HG03064 (cell line): ENCODE data around the gene CREB3L1.

Source experiments
- ATAC-seq: cut with Tn5 transposase; IDR thresholded peaks from one replicate; pipeline ENCODE4 v1.9.1; 2021; ENCODE audit warnings: low read depth; ENCODE audit not compliant: unreplicated experiment

CREB3L1 gene, protein sequence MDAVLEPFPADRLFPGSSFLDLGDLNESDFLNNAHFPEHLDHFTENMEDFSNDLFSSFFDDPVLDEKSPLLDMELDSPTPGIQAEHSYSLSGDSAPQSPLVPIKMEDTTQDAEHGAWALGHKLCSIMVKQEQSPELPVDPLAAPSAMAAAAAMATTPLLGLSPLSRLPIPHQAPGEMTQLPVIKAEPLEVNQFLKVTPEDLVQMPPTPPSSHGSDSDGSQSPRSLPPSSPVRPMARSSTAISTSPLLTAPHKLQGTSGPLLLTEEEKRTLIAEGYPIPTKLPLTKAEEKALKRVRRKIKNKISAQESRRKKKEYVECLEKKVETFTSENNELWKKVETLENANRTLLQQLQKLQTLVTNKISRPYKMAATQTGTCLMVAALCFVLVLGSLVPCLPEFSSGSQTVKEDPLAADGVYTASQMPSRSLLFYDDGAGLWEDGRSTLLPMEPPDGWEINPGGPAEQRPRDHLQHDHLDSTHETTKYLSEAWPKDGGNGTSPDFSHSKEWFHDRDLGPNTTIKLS

GRCh38 chr11:46277622-46278386 is at the start of gene CREB3L1:
CREB3L1 (plus strand) TSS chr11:46277662; CDS start chr11:46278112, 450 bp downstream.
- no peak for ATAC-seq

- ATAC-seq, result no peak
These were observed 48.2 kb upstream of the CREB3L1 start for GRCh38 chr11:46229230-46229629.

GRCh38 chr11:46234311-46234710 is 43.2 kb upstream of the CREB3L1 start:
- no peak for ATAC-seq

GRCh38 chr11:46235777-46236688 is 41.4 kb upstream of the CREB3L1 start:
- ATAC-seq, result no peak

GRCh38 chr11:46236918-46237247 is 40.6 kb upstream of the CREB3L1 start:
- no peak for ATAC-seq

- ATAC-seq, result no peak
These were observed 40.0 kb upstream of the CREB3L1 start for GRCh38 chr11:46237248-46238077.

GRCh38 chr11:46238078-46238966 is 39.1 kb upstream of the CREB3L1 start:
- ATAC-seq, result no peak

DNA sequence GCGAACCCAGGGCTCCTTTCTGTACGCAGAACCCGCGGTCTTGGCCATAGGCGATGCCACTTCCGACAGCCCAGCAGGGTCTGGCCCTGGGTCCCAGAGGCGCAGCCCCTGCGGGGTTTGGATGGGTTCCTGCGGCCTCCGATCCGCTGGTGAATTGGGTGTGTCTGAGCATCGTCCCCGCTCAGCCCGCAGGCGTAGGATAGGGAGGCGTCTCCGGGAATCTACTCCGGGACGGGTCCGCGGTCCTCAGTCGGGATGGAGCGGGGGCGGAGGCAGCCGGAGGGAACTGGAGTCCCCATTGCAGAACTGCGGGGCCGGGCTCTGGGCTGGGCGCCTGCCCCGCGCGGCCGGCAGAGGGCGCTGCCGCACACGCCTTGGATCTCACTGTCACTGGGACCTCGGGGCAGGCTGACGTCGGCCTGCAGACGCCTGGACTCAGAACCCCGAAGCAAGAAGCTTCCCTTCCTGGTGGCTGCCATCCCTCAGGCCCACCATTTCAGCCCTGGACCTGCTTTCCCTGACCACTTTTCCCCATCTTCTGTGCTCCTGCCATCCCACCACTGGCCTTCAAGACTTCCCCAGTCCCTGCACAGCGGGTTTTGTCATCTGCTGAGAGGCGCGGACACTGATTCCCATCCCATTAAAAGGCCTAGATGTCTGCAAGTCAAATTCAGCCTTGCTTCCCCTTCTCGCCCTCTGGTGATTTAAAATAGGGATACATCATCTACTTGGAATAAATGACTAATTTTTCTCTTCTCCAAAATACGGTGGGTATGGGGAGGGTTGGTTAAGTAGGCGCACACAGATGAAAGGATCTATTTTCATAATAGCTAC is 38.3 kb upstream of the CREB3L1 start:
- peak; percentile 60 for ATAC-seq

DNA sequence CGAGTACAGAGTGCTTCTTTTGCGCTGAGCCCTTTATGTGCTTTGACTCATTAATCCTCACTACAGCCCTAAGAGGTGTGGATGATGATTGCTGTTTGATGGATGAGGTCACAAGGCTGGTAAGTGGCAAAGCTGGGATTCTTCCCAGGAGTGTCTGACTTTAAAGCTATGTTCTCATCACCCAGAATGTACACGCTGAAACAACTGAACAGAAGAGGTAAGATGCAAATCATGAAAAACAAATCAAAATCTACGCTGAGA is 37.7 kb upstream of the CREB3L1 start:
- ATAC-seq, result no peak

DNA sequence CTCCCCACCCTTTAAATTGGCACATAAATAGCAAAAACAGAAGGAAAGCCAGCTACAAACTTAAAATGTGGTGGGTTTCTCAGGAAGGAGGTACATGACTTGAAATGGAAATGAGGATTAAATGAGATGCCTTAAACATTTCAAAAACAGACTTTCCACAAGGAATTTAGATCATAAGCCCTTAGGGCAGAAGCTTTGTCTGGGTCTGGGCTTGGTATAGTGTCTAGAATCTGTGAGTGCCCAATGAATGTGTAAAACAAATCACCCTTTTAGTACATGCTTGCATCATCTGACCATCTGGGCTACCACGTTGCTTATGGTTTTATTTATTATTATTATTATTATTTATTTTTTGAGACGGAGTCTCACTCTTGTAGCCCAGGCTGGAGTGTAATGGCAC is 37.1 kb upstream of the CREB3L1 start:
- no peak for ATAC-seq

DNA sequence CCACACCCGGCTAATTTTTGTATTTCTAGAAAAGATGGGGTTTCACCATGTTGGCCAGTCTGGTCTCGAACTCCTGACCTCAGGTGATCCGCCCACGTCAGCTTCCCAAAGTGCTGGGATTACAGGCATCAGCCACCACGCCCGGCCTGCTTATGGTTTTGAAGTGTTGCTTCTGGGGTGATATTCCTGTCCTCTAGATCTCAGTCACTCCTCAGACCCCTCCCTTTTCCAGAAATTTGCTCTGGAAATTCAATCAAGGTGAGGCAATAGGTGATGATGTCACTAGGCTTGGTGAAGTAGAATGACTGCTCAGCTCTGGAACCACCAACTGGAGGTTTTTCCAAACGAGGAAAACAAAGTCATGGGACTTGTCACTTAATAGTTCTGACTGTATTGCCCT is 36.6 kb upstream of the CREB3L1 start:
- ATAC-seq, result no peak

- ATAC-seq, result no peak
These were observed 35.2 kb upstream of the CREB3L1 start for GRCh38 chr11:46242041-46242951.

GRCh38 chr11:46242952-46243795 is 34.3 kb upstream of the CREB3L1 start:
- ATAC-seq, result peak; percentile 61

DNA sequence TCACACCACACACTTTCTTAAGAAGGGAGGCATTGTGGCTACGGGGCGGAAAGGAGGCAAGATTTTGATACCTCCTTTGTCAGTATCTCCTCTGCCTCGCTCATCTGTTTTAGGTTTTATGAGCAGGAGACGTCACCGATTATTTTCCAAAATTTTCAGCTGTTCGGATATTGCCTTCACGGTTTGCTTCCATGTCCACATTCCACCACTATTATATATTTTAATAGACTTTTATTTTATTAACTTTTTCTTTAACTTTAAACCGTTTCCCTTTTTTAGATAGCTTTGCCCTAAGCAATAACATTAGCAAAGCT is 33.7 kb upstream of the CREB3L1 start:
- ATAC-seq, result peak; percentile 6

- ATAC-seq, result no peak
These were observed 30.9 kb upstream of the CREB3L1 start for GRCh38 chr11:46246521-46246920.

GRCh38 chr11:46247090-46247489 is 30.4 kb upstream of the CREB3L1 start:
- no peak for ATAC-seq

DNA sequence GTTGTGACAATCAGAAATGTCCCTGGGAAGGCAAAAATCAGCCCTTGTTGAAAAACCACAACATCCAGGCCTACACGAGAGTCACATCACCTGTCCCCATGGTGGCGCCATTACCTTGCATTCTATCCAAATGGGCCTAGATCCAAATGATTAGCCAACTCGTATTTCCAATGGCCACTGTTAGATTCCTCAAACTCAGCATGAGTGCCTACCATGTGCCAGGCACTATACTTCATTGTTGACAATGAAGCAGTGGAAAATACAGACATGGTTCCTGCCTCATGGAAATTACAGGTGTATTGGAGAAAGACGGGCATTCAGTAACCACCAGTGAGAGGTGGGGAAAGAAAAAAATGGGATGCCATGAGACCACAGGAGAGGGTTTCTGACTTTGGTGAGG is 29.8 kb upstream of the CREB3L1 start:
- no peak for ATAC-seq
